ENCODE results near the gene TMEM221. TPM values are rescaled to one million over a fixed set of nuclear protein-coding genes. Genes with fewer than 3 reads are reported as not detected.

The TMEM221 gene
- total RNA-seq, 1 experiment from 2014 or later = not detected

DNA sequence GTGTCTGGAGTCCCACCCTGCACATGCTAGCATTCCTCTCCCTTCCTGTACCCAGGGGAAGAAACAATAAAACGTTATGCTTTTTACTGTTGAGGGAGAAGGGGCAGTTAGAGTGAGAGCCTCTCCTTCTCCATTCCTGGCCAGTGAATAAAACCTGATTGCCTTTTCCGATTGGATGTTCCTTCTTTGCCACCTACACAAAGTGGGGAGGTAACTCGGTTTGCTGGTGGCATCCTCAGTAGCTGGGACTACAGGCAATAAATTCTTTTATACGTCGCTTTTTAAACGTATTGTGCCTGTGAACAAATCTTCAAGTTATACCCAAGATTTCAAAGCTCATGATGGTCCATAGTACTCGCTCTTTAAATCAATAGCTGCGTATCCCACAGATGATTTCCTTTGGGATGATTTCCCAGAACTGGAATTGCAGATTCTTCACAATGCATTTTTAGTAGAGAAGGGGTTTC, 29.3 kb downstream of the TMEM221 start:
- in situ Hi-C loops (cut with HindIII; ENCODE audit: low pct_unique_long_range_greater_than_20kb, low sequenced_read_pairs) = no loop called here
- DNase-seq (ENCODE audit: low read depth) = no peak

- no peak for DNase-seq (ENCODE audit: low read depth)
- in situ Hi-C loops (cut with HindIII; ENCODE audit: low pct_unique_long_range_greater_than_20kb, low sequenced_read_pairs) = no loop called here
These were observed 29.8 kb downstream of the TMEM221 start for GRCh38 chr19:17418710-17419109.

DNA sequence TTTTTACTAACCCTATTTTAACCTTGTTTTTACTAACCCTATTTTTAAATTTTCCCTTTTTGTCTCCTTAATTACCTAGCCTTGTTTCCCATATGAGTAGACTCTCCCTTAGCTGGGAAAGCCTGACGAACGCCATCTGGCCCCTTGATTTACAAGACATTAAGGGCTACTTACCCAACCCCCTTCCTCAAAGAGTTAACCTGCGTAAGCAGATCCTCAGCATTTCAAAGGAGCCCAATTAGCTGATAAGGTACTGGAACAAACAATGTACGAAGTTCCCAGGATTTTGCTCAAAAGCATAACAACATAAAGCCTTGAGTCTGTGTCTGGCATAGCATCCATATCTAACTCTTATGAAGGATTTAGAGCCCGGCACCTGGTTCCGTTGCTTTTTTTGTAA, 33.3 kb downstream of the TMEM221 start:
- no peak for DNase-seq (ENCODE audit: low read depth)
- in situ Hi-C loops (cut with HindIII; ENCODE audit: low pct_unique_long_range_greater_than_20kb, low sequenced_read_pairs) = no loop called here

- DNase-seq (ENCODE audit: low read depth) = no peak
- in situ Hi-C loops (cut with HindIII; ENCODE audit: low pct_unique_long_range_greater_than_20kb, low sequenced_read_pairs) = no loop called here
These were observed 34.4 kb downstream of the TMEM221 start for GRCh38 chr19:17414097-17414496.

- DNase-seq (ENCODE audit: low read depth) = no peak
- in situ Hi-C loops (cut with HindIII; ENCODE audit: low pct_unique_long_range_greater_than_20kb, low sequenced_read_pairs) = no loop called here
These were observed 36.7 kb downstream of the TMEM221 start for GRCh38 chr19:17411801-17412200.

DNA sequence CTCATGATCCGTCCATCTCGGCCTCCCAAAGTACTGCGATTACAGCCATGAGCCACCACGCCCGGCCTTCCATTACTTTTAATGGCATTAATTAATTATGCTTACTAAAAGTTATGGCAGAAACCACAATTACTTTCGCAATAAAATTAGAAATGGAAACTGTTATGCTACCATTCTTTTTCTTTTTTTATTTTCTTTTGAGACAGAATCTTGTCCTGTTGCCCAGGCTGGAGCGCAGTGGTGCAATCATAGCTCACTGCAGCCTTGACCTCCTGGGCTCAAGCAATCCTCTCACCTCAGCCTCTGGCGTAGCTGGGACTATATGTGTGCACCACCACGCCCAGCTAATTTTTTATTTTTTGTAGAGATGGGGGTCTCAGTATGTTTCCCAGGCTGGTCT, 38.5 kb downstream of the TMEM221 start:
- DNase-seq (ENCODE audit: low read depth) = no peak
- in situ Hi-C loops (cut with HindIII; ENCODE audit: low pct_unique_long_range_greater_than_20kb, low sequenced_read_pairs) = no loop called here

DNA sequence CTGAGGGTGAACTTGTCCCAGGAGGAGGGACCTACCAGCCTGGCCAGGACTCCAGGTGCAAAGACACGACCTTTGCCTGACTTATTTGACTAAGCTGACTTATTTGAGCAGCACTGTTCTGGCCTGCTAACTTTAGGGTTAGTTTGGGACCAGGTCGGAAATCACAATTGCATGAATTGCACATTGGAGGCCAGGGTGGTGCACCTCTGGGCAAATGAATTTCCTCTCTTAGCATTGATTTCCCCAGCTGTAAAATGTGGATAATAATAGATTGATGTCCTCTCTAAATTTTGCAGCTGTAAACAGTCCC, 41.6 kb downstream of the TMEM221 start:
- in situ Hi-C loops (cut with HindIII; ENCODE audit: low pct_unique_long_range_greater_than_20kb, low sequenced_read_pairs) = no loop called here
- no peak for DNase-seq (ENCODE audit: low read depth)

DNA sequence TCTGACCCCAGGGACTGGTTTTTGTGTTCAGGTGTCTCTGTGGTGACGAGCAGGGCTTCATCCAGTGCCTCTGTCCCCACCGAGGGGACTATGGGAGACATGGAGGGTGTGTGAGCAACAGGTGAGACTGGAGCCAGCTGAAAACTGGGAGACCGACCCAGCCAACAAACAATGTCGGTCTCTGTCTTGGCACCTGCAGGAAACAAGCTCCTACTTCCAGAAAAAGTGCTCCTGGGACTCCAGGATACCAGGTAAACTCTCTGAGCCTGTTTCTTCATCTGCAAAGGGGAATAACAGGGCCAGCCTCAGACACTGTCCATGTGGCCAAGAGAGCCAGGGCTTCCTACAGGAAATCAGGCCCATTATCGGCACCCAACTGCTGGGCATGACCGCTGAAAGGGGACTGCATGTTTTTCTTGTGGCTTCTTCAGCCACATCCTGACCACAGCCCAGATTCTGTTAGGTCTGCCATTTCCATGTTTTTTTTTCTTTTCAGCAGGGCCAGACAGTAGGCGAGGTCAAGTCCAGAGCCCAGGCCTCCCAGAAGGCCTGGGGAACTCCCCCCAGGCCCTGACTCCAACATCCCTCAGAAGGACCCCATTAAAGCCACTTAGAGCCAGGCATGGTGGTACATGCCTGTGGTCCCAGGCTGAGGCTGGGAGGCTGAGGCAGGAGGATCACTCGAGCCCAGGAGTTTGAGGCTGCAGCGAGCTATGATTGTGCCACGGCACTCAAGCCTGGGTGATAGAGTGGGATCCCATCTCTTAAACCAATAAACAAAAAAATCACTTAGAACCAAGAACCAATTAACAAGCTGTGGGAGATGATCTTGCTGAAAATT, 42.2 kb downstream of the TMEM221 start:
- in situ Hi-C loops (cut with HindIII; ENCODE audit: low pct_unique_long_range_greater_than_20kb, low sequenced_read_pairs) = no loop called here
- peak; percentile 58 for DNase-seq (ENCODE audit: low read depth)

GRCh38 chr19:17405250-17406045, 43.0 kb downstream of the TMEM221 start, which contains the start of gene BST2:
Gene BST2 (minus strand): TSS chr19:17405630. CDS start chr19:17405575, 55 bp downstream.
- DNase-seq (ENCODE audit: low read depth) = peak; percentile 80
- in situ Hi-C loops (cut with HindIII; ENCODE audit: low pct_unique_long_range_greater_than_20kb, low sequenced_read_pairs) = no loop called here

- in situ Hi-C loops (cut with HindIII; ENCODE audit: low pct_unique_long_range_greater_than_20kb, low sequenced_read_pairs) = no loop called here
- DNase-seq (ENCODE audit: low read depth) = no peak
These were observed 43.7 kb downstream of the TMEM221 start for GRCh38 chr19:17404621-17405249.

DNA sequence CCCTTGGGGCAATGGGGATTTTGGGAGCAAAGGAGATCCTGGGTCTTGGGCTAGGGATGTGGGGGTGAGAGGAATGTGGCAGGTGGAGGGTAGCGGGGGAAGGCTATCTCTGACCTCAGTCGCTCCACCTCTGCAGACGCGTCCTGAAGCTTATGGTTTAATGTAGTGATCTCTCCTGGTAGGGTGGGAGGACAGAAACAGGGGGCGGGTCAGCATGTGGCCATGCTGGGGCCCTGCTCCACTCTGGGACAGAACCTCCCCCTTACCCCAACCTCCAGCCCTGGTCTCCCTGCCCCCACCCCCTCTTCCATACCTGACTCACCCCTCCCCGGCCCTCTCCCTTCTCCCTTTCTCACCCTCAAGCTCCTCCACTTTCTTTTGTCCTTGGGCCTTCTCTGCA, 44.5 kb downstream of the TMEM221 start:
- in situ Hi-C loops (cut with HindIII; ENCODE audit: low pct_unique_long_range_greater_than_20kb, low sequenced_read_pairs) = no loop called here
- DNase-seq (ENCODE audit: low read depth) = no peak

DNA sequence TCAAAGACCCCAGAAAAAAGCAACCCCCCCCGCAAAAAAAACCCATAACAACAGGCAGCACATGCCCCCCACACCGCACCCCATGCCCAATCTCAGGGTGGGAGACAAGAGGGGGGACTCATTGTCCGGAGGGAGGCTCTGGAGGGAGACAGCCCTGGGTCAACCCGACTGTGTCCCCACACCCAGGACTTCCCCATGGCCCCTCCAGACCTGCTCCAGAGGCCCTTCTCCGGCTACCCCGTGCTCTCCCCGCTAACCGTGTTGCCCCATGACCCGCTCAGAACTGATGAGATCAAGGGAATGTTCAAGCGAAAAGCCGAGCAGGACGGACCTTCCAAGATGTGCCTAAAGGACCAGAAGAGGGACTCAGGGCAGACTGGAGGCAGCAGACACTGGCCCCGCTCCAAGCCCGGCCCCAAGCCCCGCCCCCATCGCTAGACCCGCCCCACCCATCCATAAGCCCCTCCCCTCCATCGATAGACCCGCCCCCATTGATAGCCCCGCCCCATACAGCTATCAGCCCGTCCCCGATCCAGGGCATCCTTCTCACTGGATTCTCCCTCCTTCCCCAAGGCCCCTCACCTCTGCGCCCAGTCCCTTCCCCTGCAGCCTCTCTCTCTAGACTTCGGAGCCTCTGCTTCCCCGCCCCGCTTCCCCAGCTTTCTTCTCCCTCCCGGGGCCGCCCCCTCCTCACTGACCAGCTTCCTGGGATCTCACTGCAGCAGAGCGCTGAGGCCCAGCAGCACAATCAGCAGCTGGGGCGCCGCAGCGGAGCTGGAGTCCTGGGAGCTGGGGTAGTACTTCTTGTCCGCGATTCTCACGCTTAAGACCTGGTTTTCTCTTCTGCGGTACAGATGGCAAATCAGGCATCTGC, 45.2 kb downstream of the TMEM221 start:
- in situ Hi-C loops (cut with HindIII; ENCODE audit: low pct_unique_long_range_greater_than_20kb, low sequenced_read_pairs) = no loop called here
- no peak for DNase-seq (ENCODE audit: low read depth)

- DNase-seq (ENCODE audit: low read depth) = no peak
- in situ Hi-C loops (cut with HindIII; ENCODE audit: low pct_unique_long_range_greater_than_20kb, low sequenced_read_pairs) = no loop called here
These were observed 46.8 kb downstream of the TMEM221 start for GRCh38 chr19:17401628-17402027.

- DNase-seq (ENCODE audit: low read depth) = no peak
- in situ Hi-C loops (cut with HindIII; ENCODE audit: low pct_unique_long_range_greater_than_20kb, low sequenced_read_pairs) = no loop called here
These were observed 49.5 kb downstream of the TMEM221 start for GRCh38 chr19:17398902-17399527.

DNA sequence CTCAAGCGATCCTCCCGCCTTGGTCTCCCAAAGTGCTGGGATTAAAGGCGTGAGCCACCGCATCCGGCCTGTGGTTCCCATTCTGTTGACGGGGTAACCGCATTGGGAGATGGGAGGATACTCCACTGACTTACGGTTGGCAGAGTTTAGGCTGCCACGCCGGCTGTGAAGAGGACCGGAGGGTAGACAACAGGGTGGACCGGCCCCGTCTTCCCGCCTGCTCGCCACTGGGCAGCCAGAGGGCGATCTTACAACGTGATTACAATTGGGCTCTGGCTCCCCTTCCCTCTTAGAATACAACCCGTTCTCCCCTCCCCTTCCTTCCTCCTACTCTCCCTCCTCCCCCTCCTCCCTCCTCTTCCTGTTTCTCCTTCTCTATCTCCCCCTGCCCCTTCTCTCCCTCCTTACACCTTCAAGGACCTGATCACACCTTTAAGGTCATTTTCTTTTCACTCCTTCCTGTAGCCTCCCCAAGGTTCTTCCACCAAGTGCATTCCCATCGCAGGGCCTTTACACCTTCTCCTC, 53.5 kb downstream of the TMEM221 start:
- in situ Hi-C loops (cut with HindIII; ENCODE audit: low pct_unique_long_range_greater_than_20kb, low sequenced_read_pairs) = no loop called here
- peak; percentile 32 for DNase-seq (ENCODE audit: low read depth)

DNA sequence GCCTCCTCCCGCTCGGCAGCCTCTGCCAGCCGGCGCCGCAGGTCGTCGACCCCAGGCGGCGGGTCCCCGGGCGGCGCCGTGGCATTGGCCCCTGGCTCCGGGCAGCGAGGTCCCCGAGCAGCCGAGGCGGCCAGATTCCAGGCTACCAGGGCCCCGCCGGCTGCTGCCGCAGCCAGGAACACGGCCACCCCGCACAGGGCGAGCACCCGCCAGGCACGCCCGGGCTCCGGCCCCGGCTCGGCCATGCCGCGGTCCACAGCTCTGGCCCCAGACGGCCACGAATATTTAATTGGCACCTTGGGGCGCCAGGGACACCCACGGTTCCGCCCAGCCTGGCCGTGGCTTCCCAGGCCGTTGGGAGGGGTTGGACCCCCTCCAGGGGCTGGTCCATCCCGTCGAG, 54.6 kb downstream of the TMEM221 start, which contains the start of gene CCDC194:
CCDC194 (minus strand) TSS at position 283 of the 400 bp plus-strand sequence; CDS start at position 245, 38 bp downstream.
- in situ Hi-C loops (cut with HindIII; ENCODE audit: low pct_unique_long_range_greater_than_20kb, low sequenced_read_pairs) = no loop called here

GRCh38 chr19:17393002-17393401, 55.5 kb downstream of the TMEM221 start:
- DNase-seq (ENCODE audit: low read depth) = peak; percentile 37
- in situ Hi-C loops (cut with HindIII; ENCODE audit: low pct_unique_long_range_greater_than_20kb, low sequenced_read_pairs) = no loop called here

More for the DNA sequence above, 54.6 kb downstream of the TMEM221 start, which contains the start of gene CCDC194:
- DNase-seq (ENCODE audit: low read depth) = no peak
